HG03095 (cell line): ENCODE measurements around the gene IRF2BPL.
A peak's percentile ranks its signal among the peaks of the same experiment; 100 is the strongest.
"Not testable (repeated sequence)": the region's sequence is repeated elsewhere in the genome, so short reads cannot be mapped to it uniquely, and the experiment has no call there.

Source experiments
- ATAC-seq: cut with Tn5 transposase; IDR thresholded peaks from one replicate; pipeline ENCODE4 v1.9.1; 2021; ENCODE audit warnings: moderate library complexity; ENCODE audit not compliant: unreplicated experiment

Gene IRF2BPL

GRCh38 chr14:77036484-77037214, 8.1 kb upstream of the IRF2BPL start:
- peak; percentile 29 for ATAC-seq

- no peak for ATAC-seq
Observed at GRCh38 chr14:77035267-77035666, 6.8 kb upstream of the IRF2BPL start.

- ATAC-seq: peak; percentile 60
Observed at GRCh38 chr14:77033622-77034589, 5.4 kb upstream of the IRF2BPL start.

- no peak for ATAC-seq
Observed at GRCh38 chr14:77032844-77033621, 4.5 kb upstream of the IRF2BPL start.

- no peak for ATAC-seq
Observed at GRCh38 chr14:77032491-77032843, 4.0 kb upstream of the IRF2BPL start.

- ATAC-seq: no peak
Observed at GRCh38 chr14:77031759-77032490, 3.4 kb upstream of the IRF2BPL start.

- ATAC-seq: peak; percentile 33
Observed at GRCh38 chr14:77027538-77028383, 747 bp downstream of the IRF2BPL start.

- no peak for ATAC-seq
Observed at GRCh38 chr14:77026930-77027537, 1.5 kb downstream of the IRF2BPL start.

GRCh38 chr14:77026166-77026929, 2.2 kb downstream of the IRF2BPL start:
- ATAC-seq: no peak

GRCh38 chr14:77025744-77026165, 2.8 kb downstream of the IRF2BPL start:
- ATAC-seq: no peak

- no peak for ATAC-seq
Observed at GRCh38 chr14:77024171-77024691, 4.3 kb downstream of the IRF2BPL start.

GRCh38 chr14:77023001-77023996, 5.2 kb downstream of the IRF2BPL start:
- no peak for ATAC-seq

GRCh38 chr14:77022236-77022852, 6.2 kb downstream of the IRF2BPL start:
- ATAC-seq: peak; percentile 59

- ATAC-seq: not testable (repeated sequence)
Observed at GRCh38 chr14:77021424-77021823, 7.1 kb downstream of the IRF2BPL start.

GRCh38 chr14:77018785-77019184, 9.7 kb downstream of the IRF2BPL start:
- ATAC-seq: no peak

- ATAC-seq: no peak
Observed at GRCh38 chr14:77017666-77018065, 10.8 kb downstream of the IRF2BPL start.

GRCh38 chr14:77014734-77015133, 13.8 kb downstream of the IRF2BPL start:
- no peak for ATAC-seq
